GM19035 (cell line): Measurements from ENCODE around the gene RAD51B.
"Not testable (repeated sequence)": the region's sequence is repeated elsewhere in the genome, so short reads cannot be mapped to it uniquely, and the experiment has no call there.

Experiments
- ATAC-seq: cut with Tn5 transposase; IDR thresholded peaks from one replicate; pipeline ENCODE4 v1.9.1; 2021; ENCODE audit not compliant: unreplicated experiment

The RAD51B gene

GRCh38 chr14:67819563-67820421 lies at the start of gene RAD51B:
Gene RAD51B, plus strand, starts transcription at chr14:67819779.
- ATAC-seq, result peak; percentile 67

GRCh38 chr14:67773844-67774377 lies 45.7 kb upstream of the RAD51B start:
- no peak for ATAC-seq

- no peak for ATAC-seq
Observed at GRCh38 chr14:67776653-67777322, 42.8 kb upstream of the RAD51B start.

- no peak for ATAC-seq
Observed at GRCh38 chr14:67778792-67779191, 40.8 kb upstream of the RAD51B start.

GRCh38 chr14:67782090-67782489 lies 37.5 kb upstream of the RAD51B start:
- ATAC-seq, result no peak

GRCh38 chr14:67784244-67784823 lies 35.2 kb upstream of the RAD51B start:
- no peak for ATAC-seq

GRCh38 chr14:67785270-67786109 lies 34.1 kb upstream of the RAD51B start:
- no peak for ATAC-seq

- no peak for ATAC-seq
Observed at GRCh38 chr14:67787673-67788072, 31.9 kb upstream of the RAD51B start.

- ATAC-seq, result no peak
Observed at GRCh38 chr14:67798731-67799130, 20.8 kb upstream of the RAD51B start.

GRCh38 chr14:67800743-67801142 lies 18.8 kb upstream of the RAD51B start:
- no peak for ATAC-seq

GRCh38 chr14:67806246-67806645 lies 13.3 kb upstream of the RAD51B start:
- no peak for ATAC-seq

- no peak for ATAC-seq
Observed at GRCh38 chr14:67814821-67815220, 4.8 kb upstream of the RAD51B start.

GRCh38 chr14:67815573-67816225 lies 3.9 kb upstream of the RAD51B start:
- no peak for ATAC-seq

- ATAC-seq, result peak; percentile 84
Observed at GRCh38 chr14:67816326-67817002, 3.1 kb upstream of the RAD51B start, which contains the start of gene ZFYVE26. Gene ZFYVE26, minus strand, starts transcription at chr14:67816590. Its CDS starts 627 bp downstream, at chr14:67815963.

- no peak for ATAC-seq
Observed at GRCh38 chr14:67817750-67818438, 1.7 kb upstream of the RAD51B start.

GRCh38 chr14:67818476-67818875 lies 1.1 kb upstream of the RAD51B start:
- not testable (repeated sequence) for ATAC-seq

GRCh38 chr14:67820428-67820971 lies 921 bp downstream of the RAD51B start:
- no peak for ATAC-seq

- no peak for ATAC-seq
Observed at GRCh38 chr14:67821121-67821520, 1.5 kb downstream of the RAD51B start.

- no peak for ATAC-seq
Observed at GRCh38 chr14:67831113-67831512, 11.5 kb downstream of the RAD51B start.
